GM18873 (cell line): Measurements from ENCODE around the gene SLC5A12.

Experiments used
- ATAC-seq: cut with Tn5 transposase; IDR thresholded peaks from one replicate; pipeline ENCODE4 v1.9.1; 2021; ENCODE audit warnings: mild to moderate bottlenecking, moderate library complexity, moderate number of reproducible peaks; ENCODE audit not compliant: unreplicated experiment, low FRiP score

SLC5A12 gene, protein sequence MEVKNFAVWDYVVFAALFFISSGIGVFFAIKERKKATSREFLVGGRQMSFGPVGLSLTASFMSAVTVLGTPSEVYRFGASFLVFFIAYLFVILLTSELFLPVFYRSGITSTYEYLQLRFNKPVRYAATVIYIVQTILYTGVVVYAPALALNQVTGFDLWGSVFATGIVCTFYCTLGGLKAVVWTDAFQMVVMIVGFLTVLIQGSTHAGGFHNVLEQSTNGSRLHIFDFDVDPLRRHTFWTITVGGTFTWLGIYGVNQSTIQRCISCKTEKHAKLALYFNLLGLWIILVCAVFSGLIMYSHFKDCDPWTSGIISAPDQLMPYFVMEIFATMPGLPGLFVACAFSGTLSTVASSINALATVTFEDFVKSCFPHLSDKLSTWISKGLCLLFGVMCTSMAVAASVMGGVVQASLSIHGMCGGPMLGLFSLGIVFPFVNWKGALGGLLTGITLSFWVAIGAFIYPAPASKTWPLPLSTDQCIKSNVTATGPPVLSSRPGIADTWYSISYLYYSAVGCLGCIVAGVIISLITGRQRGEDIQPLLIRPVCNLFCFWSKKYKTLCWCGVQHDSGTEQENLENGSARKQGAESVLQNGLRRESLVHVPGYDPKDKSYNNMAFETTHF

DNA sequence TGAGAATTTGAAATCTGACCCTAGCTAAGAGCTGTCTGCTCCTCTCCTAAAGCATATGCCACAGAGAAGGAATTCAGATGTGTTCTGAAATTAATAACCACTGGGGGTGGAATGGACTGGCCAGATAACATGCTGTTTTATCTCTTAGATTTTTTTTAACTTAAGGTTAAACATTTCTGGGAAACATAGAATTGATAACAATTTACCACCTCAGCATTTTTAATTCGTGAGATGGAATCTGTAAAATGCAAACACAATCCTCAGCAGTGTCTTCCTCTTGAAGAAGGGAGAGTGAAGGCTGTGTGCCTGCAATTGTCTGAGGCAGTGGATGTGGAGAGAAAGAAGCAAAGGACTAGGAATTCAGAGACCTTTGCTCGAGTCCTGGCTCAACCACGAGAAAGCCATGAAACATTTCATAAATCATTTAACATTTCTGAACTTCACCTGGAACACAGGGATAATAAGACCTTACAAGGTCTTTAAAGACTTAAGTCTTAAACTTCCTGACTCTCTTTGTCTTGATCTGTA, at the start of gene SLC5A12:
SLC5A12 (minus strand) TSS at position 113 of the 528 bp plus-strand sequence. CDS start 346 bp downstream, outside the sequence.
- no peak for ATAC-seq

DNA sequence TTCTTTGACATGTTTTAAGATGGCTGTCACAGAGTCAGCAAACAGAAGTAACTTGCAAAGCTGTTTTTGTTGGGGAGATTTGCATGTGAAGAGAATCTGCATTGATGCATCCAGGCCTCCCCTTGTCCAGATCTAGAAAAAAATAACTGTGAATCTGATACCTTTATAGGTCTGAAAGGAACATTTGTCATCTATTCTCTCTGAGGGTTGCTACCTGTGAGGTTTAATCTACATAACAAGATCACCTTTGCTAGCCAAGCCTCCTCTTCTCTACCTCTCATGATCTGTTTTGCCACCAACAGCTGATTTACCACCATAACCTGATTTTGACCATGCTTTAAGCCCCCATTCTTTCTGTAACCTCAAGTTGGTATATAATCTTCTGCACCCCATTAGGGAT, 47.2 kb upstream of the SLC5A12 start:
- no peak for ATAC-seq

DNA sequence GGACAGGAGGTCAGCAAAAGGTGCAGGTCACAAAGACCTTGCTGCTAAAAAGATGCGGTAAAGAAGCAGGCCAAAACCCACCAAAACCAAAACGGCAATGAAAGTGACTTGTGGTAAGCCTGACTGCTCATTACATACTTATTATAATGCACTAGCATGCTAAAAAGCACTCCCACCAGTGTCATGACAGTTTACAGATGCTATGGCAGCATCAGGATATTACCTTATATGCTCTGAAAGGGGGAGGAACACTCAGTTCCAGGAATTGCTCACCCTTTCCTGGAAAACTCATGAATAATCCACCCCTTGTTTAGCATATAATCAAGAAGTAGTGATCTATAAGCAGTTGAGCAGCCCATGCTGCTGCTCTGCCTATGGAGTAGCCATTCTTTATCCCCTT, 45.2 kb upstream of the SLC5A12 start:
- ATAC-seq: no peak

DNA sequence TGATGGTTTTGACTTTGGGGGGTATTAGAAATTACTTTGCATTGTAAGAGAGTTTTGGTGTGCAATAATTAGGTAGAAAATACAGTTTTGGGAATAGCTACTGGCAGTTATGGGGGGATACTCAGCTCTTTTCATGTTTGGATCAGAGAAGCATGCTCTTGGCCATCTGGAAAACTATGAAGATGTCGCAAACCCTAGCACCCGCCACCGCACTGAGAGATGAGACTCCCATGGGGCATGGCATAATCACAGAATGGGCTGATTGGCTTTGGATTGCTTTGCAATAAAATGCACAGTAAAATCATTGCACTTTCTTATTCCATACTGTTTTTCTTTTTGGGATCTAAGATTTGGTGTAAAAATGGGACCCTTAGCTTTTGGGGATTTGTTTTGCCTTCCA, 43.5 kb upstream of the SLC5A12 start:
- no peak for ATAC-seq

DNA sequence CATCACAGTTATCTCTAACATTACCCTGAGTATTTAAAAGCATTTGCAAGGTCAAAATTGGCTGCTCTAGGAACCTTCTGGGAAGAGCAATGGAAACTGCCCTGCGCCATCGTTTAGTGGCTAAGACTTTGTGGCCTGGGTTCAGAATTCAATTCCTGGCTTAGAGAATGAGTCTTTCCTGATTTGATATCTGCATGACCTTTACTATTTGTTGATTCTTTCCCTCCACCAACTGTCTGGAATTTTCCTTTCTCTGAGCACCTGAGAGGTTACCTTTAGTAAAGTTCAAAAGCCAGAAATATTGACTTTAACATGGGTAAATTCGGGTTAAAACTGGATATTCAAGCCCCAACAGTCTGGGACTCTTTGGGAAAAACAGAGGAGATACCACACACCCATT, 43.0 kb upstream of the SLC5A12 start:
- no peak for ATAC-seq

DNA sequence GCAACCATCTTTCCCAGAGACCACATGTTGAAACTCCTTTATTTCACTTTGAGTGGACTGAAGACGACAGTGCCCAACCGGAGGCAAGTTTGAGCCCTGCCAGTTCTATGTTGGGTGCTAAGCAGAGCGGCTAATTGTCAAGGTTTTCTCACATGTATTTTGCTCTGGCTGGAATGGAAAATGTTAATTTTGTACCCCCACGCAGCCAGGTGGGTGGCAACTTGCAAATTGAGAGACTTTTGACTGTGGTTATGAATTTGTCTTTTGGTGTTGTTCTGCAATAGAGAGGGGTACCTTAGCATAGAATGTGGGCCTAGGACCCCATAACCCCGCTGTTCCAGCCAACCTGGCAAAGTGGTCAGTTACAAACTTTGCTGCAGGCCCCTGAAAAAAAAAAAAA, 42.5 kb upstream of the SLC5A12 start:
- no peak for ATAC-seq

DNA sequence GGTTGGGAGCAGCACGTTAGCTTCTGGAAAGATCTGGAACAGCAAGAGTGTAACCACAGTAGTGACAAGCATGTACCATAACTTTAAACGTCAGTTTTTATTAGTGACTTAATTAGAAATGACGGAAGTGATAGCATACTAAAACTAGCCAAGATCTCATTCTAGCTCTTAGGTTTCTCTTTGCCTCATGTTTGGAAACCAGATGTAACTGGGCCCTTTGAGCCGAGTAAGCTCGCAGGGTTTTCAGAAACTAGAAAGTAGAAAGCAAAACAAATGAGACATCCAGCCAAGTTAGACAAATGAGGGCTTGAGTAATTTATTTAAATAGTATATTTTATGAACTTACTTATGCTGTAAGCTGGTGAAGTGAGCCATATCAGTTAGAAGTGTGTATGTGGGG, 40.2 kb upstream of the SLC5A12 start:
- no peak for ATAC-seq

DNA sequence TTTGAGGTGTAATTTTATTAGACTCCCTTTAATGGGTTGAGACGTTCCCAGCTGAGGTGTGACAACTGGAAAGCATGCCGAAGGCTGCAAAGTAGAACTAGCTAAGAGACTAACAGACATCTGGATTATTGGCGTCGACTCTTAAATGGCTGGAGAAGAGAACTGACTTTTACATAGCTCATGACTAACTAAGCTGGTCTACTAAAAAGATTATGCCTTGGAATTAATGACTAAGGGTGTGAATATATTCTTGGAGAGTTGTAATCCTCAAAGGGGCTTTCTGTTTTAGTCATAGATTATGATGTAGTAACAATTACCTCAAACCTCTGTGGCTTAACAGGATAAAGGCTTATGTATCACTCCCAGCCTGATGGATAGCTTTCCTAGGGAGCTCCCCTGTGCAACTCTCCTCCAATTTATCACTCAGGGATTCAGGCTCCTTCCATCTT, 39.5 kb upstream of the SLC5A12 start:
- no peak for ATAC-seq

DNA sequence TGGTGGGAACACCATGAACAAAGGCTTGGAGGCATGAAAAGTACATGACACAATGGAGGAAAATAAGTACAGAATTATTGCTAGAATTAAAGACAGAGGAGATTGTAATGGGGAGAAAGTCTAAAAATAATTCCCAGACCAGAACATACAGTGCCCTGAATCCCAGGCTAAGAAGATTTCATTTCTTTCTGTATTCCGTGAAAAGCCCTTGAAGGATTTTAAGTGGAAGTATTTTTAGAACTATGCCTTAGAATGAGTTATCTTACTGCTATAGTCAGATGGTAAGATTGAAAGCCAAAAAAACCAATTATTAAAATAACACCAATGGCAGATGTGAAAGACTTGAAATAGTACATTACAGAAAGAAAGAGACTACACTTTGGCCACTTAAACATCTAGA, 36.1 kb upstream of the SLC5A12 start:
- ATAC-seq: no peak

DNA sequence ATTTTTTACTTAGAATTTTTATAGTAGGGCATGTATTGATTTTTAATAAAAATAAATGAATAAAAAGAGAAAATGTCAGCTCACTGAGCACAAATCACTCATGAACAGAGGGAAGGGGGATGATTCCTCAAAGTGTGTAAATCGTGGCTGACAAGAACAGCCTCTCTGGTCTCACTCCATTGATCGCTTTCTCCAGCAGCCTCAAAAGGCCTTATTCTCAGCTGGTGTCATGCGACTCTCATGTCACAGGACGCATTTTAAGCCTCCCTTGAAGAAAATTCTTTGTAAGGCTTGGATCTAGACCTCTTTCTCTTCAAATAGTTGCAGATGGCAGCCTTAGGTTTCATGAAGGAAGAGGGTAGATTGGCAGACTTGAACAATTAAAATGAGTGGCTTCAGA, 33.9 kb upstream of the SLC5A12 start:
- no peak for ATAC-seq

DNA sequence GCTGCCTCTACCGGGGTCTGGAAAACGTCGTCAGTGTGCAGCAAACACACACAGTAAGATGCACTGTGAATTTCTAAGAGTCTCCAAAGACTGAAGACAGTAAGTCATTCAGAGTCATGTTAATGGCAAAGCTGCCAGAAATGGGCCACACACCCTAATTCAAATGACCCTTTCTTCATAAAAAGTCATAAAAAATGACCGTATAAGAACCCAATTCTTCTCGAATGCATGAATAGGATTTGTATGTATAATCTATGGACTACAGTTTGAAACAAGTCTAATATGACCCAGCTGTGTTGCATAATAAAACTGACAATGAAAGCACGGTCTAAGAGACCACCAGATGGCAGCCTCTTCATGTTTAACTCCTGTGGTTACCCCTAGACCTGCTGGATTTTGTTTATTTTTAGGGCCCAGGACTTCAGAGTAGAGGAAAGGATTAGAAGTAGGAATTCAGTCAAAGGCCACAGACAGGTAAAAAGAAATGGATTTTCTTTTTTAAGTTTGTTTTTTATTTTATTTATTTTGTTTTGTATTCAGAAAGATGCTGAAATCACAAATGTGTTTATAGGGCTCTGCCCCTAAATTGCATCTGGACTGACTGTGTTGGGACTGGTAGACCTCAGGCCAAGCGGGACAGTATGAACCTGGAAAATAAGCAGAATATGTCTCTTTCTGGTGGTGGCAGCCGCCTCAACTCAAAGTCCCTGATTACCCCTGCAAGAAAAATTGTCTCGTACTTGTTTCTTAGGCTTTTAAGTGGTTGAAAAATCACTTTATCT, 32.1 kb upstream of the SLC5A12 start:
- ATAC-seq: no peak

DNA sequence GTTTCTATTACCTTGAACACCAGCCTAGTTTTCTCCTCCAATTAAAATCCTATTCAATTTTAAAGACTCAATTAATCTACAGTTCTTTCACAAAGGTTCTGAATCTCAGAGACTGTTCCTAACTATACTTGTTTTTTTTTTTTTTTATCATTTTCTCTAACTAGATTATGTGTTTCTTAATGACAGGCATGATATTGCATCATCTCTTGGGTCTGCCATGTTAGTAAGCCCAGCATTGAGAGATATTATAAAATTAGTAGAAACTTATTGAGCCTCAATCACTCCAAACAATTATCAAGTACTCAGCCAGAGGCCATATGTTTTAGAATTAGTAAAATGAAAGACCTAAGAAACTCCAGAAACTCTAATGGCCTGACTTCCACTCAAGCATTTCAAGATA, 28.1 kb upstream of the SLC5A12 start:
- ATAC-seq: no peak

DNA sequence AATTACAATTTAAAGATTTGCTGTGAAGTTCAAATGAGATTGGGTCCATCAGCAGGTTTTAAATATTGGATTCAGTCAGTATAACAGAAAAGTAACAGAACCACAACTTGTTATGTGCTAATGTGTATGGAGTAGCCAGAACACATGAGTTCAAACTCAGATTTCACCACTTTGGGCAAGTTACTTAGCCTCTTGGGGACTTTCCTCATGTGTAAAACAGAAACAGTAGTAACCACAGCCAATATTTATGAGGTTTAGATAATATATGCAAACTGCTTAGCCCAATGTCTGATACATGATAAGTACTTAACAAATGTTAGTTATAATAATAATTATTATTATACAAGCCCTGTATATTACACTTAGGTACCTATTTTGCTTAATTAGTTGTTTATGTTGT, 21.8 kb upstream of the SLC5A12 start:
- ATAC-seq: no peak

DNA sequence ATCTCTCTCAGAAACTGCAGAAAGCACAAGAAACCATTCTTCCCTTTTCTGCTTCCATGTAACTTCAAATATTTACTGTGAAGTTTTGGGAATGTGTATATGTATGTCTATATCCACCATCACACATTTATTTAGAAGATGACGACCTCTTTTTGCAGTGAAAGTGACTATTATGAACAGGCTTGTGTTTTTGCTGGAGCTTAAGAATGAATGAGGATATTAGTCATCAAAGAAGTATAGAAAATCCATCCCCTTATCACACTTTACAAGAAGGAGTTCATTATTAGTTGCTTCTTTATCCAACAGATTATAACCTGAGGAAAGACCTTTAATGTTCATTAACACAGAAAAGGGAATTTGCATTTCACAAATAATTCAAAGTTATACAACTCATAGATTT, 21.1 kb upstream of the SLC5A12 start:
- no peak for ATAC-seq

DNA sequence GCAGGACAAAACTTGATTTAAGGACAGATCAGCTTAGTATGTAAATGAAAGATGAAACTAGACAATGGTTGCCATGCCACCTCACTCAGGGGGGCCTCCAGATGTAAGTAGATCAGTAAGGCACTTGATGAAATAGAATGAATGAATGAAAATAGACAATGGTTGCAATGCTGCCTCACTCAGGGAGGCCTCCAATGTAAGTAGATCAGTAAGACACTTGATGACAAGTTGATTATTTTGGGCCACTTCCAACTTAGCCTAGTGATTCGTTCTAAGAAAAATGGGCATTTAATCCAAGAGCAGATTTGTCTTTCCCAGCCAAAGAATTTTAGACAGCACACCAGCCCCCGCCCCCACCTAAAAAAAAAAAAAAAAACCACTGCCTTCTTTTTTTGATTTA, 19.2 kb upstream of the SLC5A12 start:
- no peak for ATAC-seq

DNA sequence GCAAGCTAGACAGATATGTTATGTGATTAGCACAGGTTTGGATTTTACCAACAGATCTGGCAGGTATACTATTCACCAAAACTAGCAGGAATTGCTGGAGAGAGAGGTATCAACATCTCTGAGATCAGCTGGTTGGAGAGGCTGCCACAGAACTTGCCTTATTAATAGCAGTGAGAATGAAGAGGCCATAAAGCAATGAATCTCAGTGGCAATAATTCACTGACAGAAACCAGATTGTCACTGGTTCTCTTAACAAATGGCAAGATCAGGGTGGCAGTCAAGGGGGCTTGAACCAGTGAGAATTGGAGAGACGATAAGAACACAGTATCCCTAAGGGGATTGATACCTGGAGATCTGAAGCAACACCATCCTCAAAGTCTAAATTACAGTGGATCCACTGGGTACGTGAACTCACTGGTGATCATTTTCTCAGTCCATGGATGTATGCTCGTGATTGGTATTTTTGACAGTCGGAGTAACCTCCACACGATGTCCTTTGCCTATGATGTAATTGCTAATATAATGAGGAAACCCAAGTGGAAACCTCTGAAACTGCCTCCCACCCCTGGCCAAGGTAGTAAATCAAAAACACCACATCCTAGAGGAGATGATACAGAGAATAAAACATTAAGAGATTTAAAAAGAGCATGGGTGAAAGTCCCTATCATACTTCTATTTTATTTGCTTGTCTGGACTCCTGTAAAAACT, 17.7 kb upstream of the SLC5A12 start:
- no peak for ATAC-seq

DNA sequence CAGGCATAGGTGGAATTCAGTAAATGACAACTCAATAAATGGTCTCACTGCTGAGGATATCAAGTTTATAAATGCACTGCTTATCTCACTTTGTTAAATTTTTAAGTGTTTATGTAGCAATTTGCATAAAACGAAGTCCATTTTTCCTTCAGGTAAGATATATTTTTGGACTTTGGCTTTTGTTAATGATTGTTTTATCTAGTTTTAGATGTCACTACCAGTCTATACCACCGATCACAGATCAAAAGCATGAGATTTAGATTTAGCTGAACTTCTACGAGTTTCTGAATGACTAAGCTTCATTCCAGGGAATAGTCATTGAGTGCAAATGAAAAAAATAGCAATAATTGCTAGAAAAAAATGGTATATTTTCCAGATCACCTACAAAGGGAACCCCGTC, 12.8 kb upstream of the SLC5A12 start:
- ATAC-seq: no peak

DNA sequence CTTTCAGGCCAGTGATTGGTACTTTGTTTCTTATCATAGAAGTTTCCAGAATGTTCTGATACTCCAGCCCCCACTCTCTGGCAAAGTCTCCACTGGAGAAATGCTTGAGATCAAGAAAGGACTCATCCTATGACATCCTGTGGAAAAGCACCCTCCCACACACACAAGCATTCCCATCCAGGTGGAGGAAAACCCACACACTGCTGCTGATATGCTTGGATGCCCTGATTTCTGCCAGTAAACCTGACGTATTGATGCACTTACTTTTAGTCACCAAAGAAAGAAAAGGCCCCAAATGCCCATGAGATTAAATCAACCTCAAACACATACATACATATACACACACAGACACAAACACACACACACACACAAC, 9.2 kb upstream of the SLC5A12 start:
- no peak for ATAC-seq

DNA sequence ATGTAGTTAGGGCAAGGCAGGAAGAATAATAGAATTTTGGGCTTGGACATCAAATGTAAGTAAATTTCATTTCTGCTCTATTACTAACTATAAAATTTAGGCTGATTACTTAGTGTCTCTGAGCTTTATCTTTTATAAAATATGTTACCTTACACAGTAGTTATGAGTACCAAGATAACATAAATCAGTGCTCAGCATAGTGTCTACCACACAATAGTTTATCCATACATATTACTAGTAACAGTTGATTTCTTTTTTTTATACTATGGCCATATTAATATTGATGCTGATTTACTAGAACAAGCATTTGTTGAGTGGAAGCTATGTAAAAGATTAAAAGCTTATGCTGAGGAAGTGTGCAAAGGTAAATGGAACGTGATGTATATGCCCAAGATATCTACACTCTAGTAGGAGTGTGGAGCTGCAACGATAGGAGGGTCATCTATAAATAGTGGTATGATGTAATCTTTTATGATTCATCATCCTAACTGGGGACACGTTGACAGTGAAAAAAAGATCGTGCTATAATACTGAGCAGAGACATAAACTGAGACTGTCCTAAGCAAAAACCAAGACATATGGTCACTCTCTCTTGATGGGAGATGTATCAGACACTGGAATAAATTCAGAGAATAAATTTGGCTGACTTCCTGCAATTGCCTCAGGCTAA, 8.7 kb upstream of the SLC5A12 start:
- ATAC-seq: no peak

DNA sequence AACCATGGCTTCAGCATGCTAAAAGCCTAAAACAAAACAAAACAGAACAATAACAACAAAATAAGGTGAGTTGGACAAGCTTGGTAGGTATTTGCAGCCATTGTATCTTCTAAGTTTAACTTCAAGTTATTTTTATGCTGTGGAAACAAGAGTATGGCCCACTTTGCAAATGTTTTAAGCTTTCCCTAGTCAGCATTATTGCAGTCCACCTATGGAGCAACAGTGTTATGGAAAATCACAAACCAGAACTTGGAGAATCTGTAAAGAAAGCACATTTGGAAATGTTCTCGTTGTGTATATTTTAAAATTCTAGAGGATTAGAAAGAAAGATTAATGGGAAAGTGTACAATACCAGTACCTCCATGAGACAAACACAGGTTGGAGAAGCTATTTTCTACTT, 7.4 kb upstream of the SLC5A12 start:
- ATAC-seq: no peak
